Measurements from ENCODE around the gene NHSL2. TPM values are rescaled to one million over a fixed set of nuclear protein-coding genes. Genes with fewer than 3 reads are reported as not detected.
A peak's percentile ranks its signal among the peaks of the same experiment; 100 is the strongest.

The NHSL2 gene
- total RNA-seq, 1 donor from 2014 or later, result 13.3 TPM

- peak; percentile 81 for DNase-seq (ENCODE audit: low spot score)
These were observed 79.3 kb downstream of the NHSL2 start for GRCh38 chrX:71989768-71990426.

GRCh38 chrX:71990518-71990917 is 79.9 kb downstream of the NHSL2 start:
- peak; percentile 53 for DNase-seq (ENCODE audit: low spot score)

GRCh38 chrX:71991164-71991563 is 80.5 kb downstream of the NHSL2 start:
- no peak for DNase-seq (ENCODE audit: low spot score)

- no peak for DNase-seq (ENCODE audit: low spot score)
These were observed 82.1 kb downstream of the NHSL2 start for GRCh38 chrX:71992711-71993110.

GRCh38 chrX:71993371-71993770 is 82.7 kb downstream of the NHSL2 start:
- no peak for DNase-seq (ENCODE audit: low spot score)

GRCh38 chrX:71994601-71995000 is 84.0 kb downstream of the NHSL2 start:
- no peak for DNase-seq (ENCODE audit: low spot score)

GRCh38 chrX:71995122-71995521 is 84.5 kb downstream of the NHSL2 start:
- DNase-seq (ENCODE audit: low spot score), result no peak

GRCh38 chrX:71996136-71996535 is 85.5 kb downstream of the NHSL2 start:
- DNase-seq (ENCODE audit: low spot score), result no peak

GRCh38 chrX:71996826-71997225 is 86.2 kb downstream of the NHSL2 start:
- DNase-seq (ENCODE audit: low spot score), result no peak

- DNase-seq (ENCODE audit: low spot score), result no peak
These were observed 86.7 kb downstream of the NHSL2 start for GRCh38 chrX:71997320-71997719.

- DNase-seq (ENCODE audit: low spot score), result no peak
These were observed 88.3 kb downstream of the NHSL2 start for GRCh38 chrX:71998836-71999509.

- no peak for DNase-seq (ENCODE audit: low spot score)
These were observed 88.9 kb downstream of the NHSL2 start for GRCh38 chrX:71999535-71999934.

- no peak for DNase-seq (ENCODE audit: low spot score)
These were observed 90.8 kb downstream of the NHSL2 start for GRCh38 chrX:72001471-72001870.

- DNase-seq (ENCODE audit: low spot score), result no peak
These were observed 91.3 kb downstream of the NHSL2 start for GRCh38 chrX:72001906-72002305.

GRCh38 chrX:72002875-72003274 is 92.2 kb downstream of the NHSL2 start:
- DNase-seq (ENCODE audit: low spot score), result no peak

- no peak for DNase-seq (ENCODE audit: low spot score)
These were observed 93.4 kb downstream of the NHSL2 start for GRCh38 chrX:72003811-72004750.

- DNase-seq (ENCODE audit: low spot score), result no peak
These were observed 94.4 kb downstream of the NHSL2 start for GRCh38 chrX:72005046-72005445.

- DNase-seq (ENCODE audit: low spot score), result no peak
These were observed 95.8 kb downstream of the NHSL2 start for GRCh38 chrX:72006461-72006860.

GRCh38 chrX:72009731-72010130 is 99.1 kb downstream of the NHSL2 start:
- no peak for DNase-seq (ENCODE audit: low spot score)

GRCh38 chrX:72011734-72012133 is 101.1 kb downstream of the NHSL2 start:
- no peak for DNase-seq (ENCODE audit: low spot score)

- no peak for DNase-seq (ENCODE audit: low spot score)
These were observed 104.7 kb downstream of the NHSL2 start for GRCh38 chrX:72015383-72015782.
